CD4-positive, alpha-beta T cell treated with Interferon alpha-2 for 1 hour (primary cell): Measurements from ENCODE around the gene PELI2.

Experiments
- DNase-seq, 2 donors: peaks; one replicate each; pipeline ENCODE4 v3.0.0-alpha.2; 2020 to 2022

The PELI2 gene

GRCh38 chr14:56268673-56269072 is 150.5 kb downstream of the PELI2 start:
- no peak for DNase-seq

- no peak for DNase-seq
These were observed 152.7 kb downstream of the PELI2 start for GRCh38 chr14:56270921-56271320.

GRCh38 chr14:56271970-56272369 is 153.8 kb downstream of the PELI2 start:
- no peak for DNase-seq

GRCh38 chr14:56273155-56273554 is 154.9 kb downstream of the PELI2 start:
- DNase-seq, result no peak

GRCh38 chr14:56273951-56274350 is 155.7 kb downstream of the PELI2 start:
- no peak for DNase-seq

- DNase-seq, result no peak
These were observed 156.3 kb downstream of the PELI2 start for GRCh38 chr14:56274556-56274955.

DNA sequence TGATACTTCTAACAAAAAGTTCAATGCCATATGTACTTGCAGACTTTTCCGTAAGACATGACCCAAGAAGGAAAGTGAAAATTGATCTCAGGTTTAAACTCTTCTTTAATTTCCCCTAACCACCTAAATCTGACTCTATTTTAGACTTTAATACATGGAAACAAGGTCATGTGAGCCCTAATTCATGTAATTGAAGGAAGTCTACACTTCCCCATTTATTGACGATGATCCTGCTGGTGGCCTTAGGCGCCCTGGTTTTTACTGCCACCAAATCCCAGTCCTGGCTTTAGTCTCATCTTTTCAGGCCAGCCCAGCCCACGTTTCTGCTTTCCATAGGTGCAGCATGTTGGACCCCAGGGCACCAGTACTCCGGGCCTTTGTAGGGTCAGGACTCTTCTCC is 157.9 kb downstream of the PELI2 start:
- no peak for DNase-seq

DNA sequence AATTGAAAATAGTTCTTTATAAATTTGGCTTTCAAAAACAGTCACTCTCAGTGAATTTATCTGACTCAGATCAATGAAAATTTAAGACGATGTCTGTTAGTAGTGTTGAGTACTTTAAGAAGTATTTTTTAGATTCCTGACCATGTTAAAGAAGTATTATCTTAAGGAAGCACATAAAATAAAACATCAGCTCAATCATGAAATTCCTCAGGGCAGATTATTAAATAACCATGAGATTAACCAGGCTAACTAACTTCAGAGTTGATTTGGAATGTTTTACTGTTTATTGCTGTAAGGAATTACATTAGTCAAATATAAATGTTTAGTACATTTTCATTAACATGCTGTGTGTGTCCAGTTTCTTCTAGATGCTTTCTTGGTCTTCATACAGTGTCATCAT is 160.2 kb downstream of the PELI2 start:
- no peak for DNase-seq

DNA sequence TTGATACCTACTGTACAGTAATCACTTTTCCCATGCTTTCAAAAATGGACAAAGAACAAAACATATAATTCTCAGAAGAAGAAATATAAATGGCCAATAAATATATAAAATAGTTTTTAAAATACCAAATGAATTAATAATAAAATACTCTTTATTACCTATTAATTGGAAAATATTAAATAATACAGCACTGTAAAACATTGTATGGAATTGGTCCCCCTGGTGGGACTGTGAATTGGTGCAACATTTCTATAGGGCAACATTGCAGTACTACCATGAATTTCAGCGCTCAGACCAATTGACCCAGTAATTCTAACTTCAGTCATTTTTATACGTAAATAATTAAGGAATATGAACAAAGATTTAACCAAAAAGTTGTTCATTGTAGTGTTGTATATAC is 162.6 kb downstream of the PELI2 start:
- DNase-seq, result no peak

- DNase-seq, result no peak
These were observed 164.0 kb downstream of the PELI2 start for GRCh38 chr14:56282179-56282578.

GRCh38 chr14:56284641-56285040 is 166.4 kb downstream of the PELI2 start:
- DNase-seq, result no peak

- DNase-seq, result no peak
These were observed 170.9 kb downstream of the PELI2 start for GRCh38 chr14:56289155-56289554.

GRCh38 chr14:56290195-56290594 is 172.0 kb downstream of the PELI2 start:
- DNase-seq, result no peak

DNA sequence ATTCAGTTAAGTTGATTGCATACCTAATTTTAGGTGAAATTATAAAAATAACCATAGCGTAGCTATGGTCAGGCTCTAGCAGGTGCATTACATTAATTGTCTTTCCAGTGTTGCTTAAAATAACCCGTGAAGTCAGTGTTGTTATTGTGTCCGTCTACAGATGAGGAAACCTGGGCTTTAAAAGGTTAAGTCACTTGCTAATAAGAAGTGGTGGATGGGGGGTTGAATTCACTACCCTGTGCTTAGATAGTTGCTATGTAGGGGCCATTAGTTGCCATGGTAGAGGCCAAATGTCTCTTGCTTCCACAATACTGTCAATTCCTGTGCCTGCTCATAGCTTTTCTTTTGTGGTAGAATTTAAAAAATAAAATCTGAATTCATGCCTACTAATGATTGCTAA is 174.8 kb downstream of the PELI2 start:
- no peak for DNase-seq

- DNase-seq, result no peak
These were observed 175.3 kb downstream of the PELI2 start for GRCh38 chr14:56293506-56293905.

GRCh38 chr14:56294128-56294527 is 175.9 kb downstream of the PELI2 start:
- no peak for DNase-seq

DNA sequence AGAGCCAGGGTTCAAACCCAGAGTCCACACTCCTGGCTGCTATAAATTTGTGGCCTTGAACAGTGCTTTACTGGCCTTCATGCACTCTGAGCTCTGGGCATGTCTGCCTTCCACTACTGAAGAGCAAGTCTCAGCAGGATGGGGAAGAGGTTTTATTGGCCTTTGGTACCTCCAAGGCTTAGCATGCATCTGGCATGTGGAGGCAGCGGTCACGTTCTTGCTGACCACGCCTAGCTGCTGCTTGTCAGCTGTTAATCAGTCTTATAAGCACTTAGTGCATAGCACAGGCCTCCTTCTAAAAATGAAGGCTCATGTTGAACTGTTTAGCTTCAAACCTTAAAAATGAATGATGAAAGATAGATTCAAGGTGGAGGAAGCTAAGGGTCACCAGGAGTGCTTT is 177.5 kb downstream of the PELI2 start:
- DNase-seq, result no peak

- no peak for DNase-seq
These were observed 179.2 kb downstream of the PELI2 start for GRCh38 chr14:56297449-56297848.

GRCh38 chr14:56299306-56299984 is 181.2 kb downstream of the PELI2 start:
- DNase-seq, result no peak

- DNase-seq, result no peak
These were observed 182.3 kb downstream of the PELI2 start for GRCh38 chr14:56300495-56300894.

GRCh38 chr14:56304456-56304855 is 186.2 kb downstream of the PELI2 start:
- no peak for DNase-seq

DNA sequence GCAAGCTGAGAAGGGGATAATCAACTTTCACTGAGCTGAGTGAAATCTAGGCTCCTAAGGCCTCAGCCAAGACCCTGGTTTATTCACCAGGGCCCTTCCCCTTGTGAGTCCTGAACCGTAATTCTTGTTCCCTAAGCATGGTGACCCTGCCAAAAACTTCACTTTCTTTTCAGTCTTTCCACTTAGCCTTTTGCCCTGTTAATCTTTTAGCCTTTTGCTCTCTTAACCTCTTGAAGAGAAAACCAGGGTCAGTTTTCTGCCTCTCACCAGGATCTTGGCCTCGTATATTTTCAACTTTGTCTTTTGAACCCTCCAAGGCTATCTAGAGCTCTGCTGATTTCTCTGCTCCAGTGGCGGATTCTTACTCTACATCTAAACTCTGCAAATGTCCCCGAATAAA is 191.0 kb downstream of the PELI2 start:
- no peak for DNase-seq

GRCh38 chr14:56310643-56311042 is 192.4 kb downstream of the PELI2 start:
- DNase-seq, result no peak

- no peak for DNase-seq
These were observed 195.6 kb downstream of the PELI2 start for GRCh38 chr14:56313789-56314188.

GRCh38 chr14:56318393-56319115 is 200.3 kb downstream of the PELI2 start:
- no peak for DNase-seq
